Stomach (tissue), 9 donors: Measurements from ENCODE around the gene LRRC3. TPM values are rescaled to one million over a fixed set of nuclear protein-coding genes. Genes with fewer than 3 reads are reported as not detected.

Source experiments
- DNase-seq, 2 donors: peaks; one replicate each; pipeline versions ENCODE4 v3.0.0 to v3.0.0-alpha.2; 2013 to 2019
- H3K27ac ChIP-seq, 5 donors: fragments of 200-600 bp in 4 of 5; sonication (generic) in 4 of 5; one replicate each; pipeline ENCODE4 v1.5.1; 2013 to 2019; ENCODE audit warnings: mild to moderate bottlenecking in 1 of 5, moderate library complexity in 1 of 5
- H3K27me3 ChIP-seq, 3 donors: fragments of 200-600 bp; sonication (generic); one replicate each; pipeline ENCODE4 v1.5.1; 2017 to 2019; ENCODE audit warnings: mixed run types in 1 of 3
- H3K36me3 ChIP-seq, 4 donors: fragments of 200-600 bp; sonication (generic); 1 replicate in 3 of 4; 2 replicates in 1 of 4; pipeline ENCODE4 v1.5.1; 2016 to 2019
- H3K4me1 ChIP-seq, 4 donors: fragments of 200-600 bp; sonication (generic); one replicate each; pipeline ENCODE4 v1.5.1; 2016 to 2019
- H3K4me3 ChIP-seq, 4 donors: fragments of 200-600 bp; sonication (generic) in 3 of 4; one replicate each; pipeline ENCODE4 v1.5.1; 2016 to 2019; ENCODE audit warnings: mild to moderate bottlenecking in 1 of 4
- H3K9me3 ChIP-seq, 4 donors: fragments of 200-600 bp; sonication (generic); one replicate each; pipeline ENCODE4 v1.5.1; 2016 to 2019
- EP300 ChIP-seq: sonication (generic); formaldehyde crosslinking; IDR thresholded peaks from one replicate; pipeline ENCODE4 v1.6.1; 2017; ENCODE audit warnings: antibody characterized with exemption
- POLR2A ChIP-seq, 4 donors: fragments of 450-650 bp; IDR thresholded peaks; one replicate each; pipeline ENCODE4 v1.6.1; 2016; ENCODE audit warnings: antibody characterized with exemption in 4 of 4, control low read depth in 2 of 4, mild to moderate bottlenecking in 1 of 4, moderate library complexity in 1 of 4
- POLR2AphosphoS5 ChIP-seq, 3 donors: sonication (generic); formaldehyde crosslinking; IDR thresholded peaks; one replicate each; pipeline ENCODE4 v1.6.1; 2016; ENCODE audit warnings: antibody characterized with exemption in 3 of 3
- WGBS, 5 donors: extraction: QIAGEN DNeasy Blood & Tissue Kit in 3 of 5; methylation state at CpG; one replicate each; pipeline versions ENCODE4 v1.1.5 to v1.1.7; 2013 to 2018; 5-methylcytosine and 5-hydroxymethylcytosine counted together
- intact Hi-C: fragments of 100-400 bp; cut with DNase I; formaldehyde crosslinking; loops from one replicate; pipeline ENCODE4 v1.15.1; 2023; ENCODE audit warnings: low total_unique reads
- polyA plus RNA-seq, 3 donors: library from polyadenylated mRNA; stranded (reverse); fragments of 200-250 nt; gene quantifications; one replicate each; pipeline ENCODE4 v1.2.3, GENCODE V29; 2013
- total RNA-seq, 5 donors: library from RNA; depleted of rRNA; stranded (reverse); fragments of >200 nt; gene quantifications; one replicate each; pipeline versions ENCODE4 v1.1.0 to v1.2.3, GENCODE V29; 2014 to 2016
- TF ChIP-seq, protein P1 (sequence below), 7 experiments: fragments of 450-650 bp in 4 of 7; fragments of 200-600 bp in 3 of 7; sonication (generic) in 3 of 7; IDR thresholded peaks; one replicate each; pipeline ENCODE4 v1.5.1; 2016 to 2019; ENCODE audit warnings: antibody characterized with exemption in 7 of 7, control low read depth in 2 of 7, mild to moderate bottlenecking in 1 of 7
- donor health status: healthy with polysubstance abuse.
- donor health status: Bipolar disorder and iron deficiency.
- donor health status: healthy.

LRRC3 gene
- total and polyA plus RNA-seq, 8 donors: 0.76 to 8.0 (median 1.5) TPM

DNA sequence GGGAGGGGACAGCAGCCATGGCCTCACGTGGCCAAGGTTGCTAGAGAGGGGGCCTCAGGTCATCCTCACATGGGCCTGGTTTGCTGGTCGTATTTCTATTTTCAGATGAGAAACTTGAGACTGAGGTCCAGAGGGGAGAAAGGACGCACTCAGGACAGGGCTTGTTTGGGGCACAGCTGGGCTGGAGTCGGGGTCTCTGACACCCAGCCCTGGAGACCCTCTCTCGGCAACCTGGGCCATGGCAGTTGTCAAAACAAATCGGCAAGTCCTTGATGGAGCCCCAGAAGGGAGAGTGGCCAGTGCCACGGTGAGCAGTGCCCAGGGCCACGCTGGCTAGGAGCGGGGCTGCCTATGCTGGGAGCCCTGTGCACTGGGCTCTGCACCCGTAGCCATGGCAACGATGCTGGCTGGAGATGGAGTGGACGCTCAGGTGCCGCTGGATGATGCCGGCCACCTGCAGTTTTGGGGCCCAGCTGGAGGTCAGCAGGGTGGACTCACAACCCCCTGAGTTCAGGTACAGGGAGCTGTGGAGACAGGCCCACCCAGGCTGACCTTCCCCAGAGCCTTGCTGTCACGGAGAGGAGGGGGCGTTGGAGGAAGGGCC, 11.1 kb downstream of the LRRC3 start:
- Histone ChIP-seq H3K27ac (no peak overlapping the region), H3K4me3 (no peak overlapping the region), H3K4me1 (peaks cover 0 to 5% (median 0%) of the 10 kb centered on the region in 4 donors), H3K27me3 (no peaks in the 10 kb centered on the region), H3K9me3 (no peaks in the 10 kb centered on the region), H3K36me3 (no peaks in the 10 kb centered on the region)
- intact Hi-C loops: no loop called here
- TF ChIP-seq POLR2A (IDR thresholded peaks at IDR 0.05): no peak
- no peak for TF ChIP-seq POLR2AphosphoS5 (IDR thresholded peaks at IDR 0.05)
- no peak for TF ChIP-seq EP300
- TF ChIP-seq, protein P1, sequence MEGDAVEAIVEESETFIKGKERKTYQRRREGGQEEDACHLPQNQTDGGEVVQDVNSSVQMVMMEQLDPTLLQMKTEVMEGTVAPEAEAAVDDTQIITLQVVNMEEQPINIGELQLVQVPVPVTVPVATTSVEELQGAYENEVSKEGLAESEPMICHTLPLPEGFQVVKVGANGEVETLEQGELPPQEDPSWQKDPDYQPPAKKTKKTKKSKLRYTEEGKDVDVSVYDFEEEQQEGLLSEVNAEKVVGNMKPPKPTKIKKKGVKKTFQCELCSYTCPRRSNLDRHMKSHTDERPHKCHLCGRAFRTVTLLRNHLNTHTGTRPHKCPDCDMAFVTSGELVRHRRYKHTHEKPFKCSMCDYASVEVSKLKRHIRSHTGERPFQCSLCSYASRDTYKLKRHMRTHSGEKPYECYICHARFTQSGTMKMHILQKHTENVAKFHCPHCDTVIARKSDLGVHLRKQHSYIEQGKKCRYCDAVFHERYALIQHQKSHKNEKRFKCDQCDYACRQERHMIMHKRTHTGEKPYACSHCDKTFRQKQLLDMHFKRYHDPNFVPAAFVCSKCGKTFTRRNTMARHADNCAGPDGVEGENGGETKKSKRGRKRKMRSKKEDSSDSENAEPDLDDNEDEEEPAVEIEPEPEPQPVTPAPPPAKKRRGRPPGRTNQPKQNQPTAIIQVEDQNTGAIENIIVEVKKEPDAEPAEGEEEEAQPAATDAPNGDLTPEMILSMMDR (IDR thresholded peaks at IDR 0.05): no peak
- whole genome bisulfite sequencing, 5 donors: 88 to 95% (median 90%) methylated on average over 14 to 16 of the region's 16 CpGs
- DNase-seq: no peak

DNA sequence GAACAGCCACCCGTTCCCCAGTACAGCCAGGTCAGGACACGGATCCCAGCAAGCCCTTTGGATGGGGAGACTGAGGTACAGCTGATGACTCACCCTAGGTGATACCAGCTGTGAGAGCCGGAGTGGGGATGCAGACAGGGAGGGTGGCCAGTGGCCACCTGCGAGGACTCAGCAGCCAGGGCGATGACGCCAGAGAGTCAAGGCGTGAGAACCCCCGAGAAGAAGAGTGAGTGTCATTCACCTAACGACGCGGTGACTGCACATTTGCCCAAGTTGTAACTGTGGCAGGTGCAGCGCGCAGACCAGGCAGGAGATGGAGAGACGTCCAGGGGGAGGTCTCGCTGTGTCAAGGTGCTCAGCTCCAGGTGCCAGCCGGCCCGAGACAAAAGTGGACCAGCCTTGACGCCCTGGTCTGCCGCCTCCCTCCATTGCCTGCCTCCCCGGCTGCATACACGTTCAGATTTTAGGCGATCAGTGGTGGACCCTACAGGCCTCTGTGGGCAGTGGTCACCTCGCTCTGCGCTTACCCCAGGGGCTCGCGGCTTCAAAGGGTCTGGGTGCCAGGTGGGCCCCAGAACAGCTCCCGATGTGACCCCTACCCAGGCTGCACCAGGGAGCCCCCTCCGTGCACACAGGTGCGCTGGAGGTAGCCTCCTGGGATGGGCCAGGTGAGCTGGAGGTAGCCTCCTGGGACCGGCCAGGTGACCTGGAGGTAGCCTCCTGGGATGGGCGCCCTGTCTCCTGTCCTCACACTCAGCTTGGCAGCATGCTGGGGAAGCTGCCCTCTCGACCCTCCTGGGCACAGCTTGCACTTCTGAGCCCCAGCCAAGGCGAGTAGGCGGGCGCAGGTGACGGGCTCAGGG, 11.9 kb downstream of the LRRC3 start:
- no peaks in the 10 kb centered on the region for H3K9me3 ChIP-seq
- intact Hi-C loops: no loop called here
- 90 to 95% (median 94%) methylated on average over 28 to 36 of the region's 36 CpGs for WGBS, 5 donors
- H3K36me3 ChIP-seq: no peaks in the 10 kb centered on the region
- TF ChIP-seq EP300: no peak
- TF ChIP-seq POLR2AphosphoS5 (IDR thresholded peaks at IDR 0.05): no peak
- TF ChIP-seq, protein P1 (IDR thresholded peaks at IDR 0.05): no peak
- no peak for TF ChIP-seq POLR2A (IDR thresholded peaks at IDR 0.05)
- H3K27ac ChIP-seq: no peak overlapping the region
- H3K27me3 ChIP-seq: no peaks in the 10 kb centered on the region
- H3K4me3 ChIP-seq: no peak overlapping the region
- no peak for DNase-seq
- peaks cover 0 to 5% (median 0%) of the 10 kb centered on the region in 4 donors for H3K4me1 ChIP-seq

- Histone ChIP-seq H3K36me3 (no peaks in the 10 kb centered on the region), H3K9me3 (no peaks in the 10 kb centered on the region), H3K4me1 (peaks cover 0 to 5% (median 0%) of the 10 kb centered on the region in 4 donors), H3K4me3 (no peak overlapping the region), H3K27me3 (no peaks in the 10 kb centered on the region), H3K27ac (no peak overlapping the region)
- 89 to 97% (median 95%) methylated on average over 9 to 15 of the region's 15 CpGs for WGBS, 5 donors
- no peak for DNase-seq
- intact Hi-C loops: no loop called here
- TF ChIP-seq, protein P1 (IDR thresholded peaks at IDR 0.05): no peak
- TF ChIP-seq EP300: no peak
- no peak for TF ChIP-seq POLR2A (IDR thresholded peaks at IDR 0.05)
- TF ChIP-seq POLR2AphosphoS5 (IDR thresholded peaks at IDR 0.05): no peak
Observed at GRCh38 chr21:44467859-44468195, 12.5 kb downstream of the LRRC3 start.

DNA sequence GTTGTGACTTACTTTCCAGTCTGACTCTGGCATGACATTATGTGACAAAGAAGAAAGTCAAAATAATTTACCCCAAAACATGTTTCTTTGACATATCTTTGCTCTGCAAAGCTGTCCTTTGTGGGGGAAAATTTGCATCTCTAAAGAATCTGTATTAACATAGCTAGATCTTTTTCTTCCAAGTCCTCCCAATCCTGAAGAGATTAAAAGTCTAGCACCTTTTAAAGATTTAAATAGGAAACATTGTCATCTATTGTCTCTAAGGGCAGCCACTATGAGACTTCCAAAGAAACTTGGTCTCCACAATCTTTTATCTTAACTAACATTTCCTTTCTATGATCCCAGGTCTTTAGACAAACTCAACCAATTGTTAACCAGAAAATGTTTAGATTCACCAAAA, 16.0 kb downstream of the LRRC3 start:
- H3K27me3 ChIP-seq: no peaks in the 10 kb centered on the region
- no peaks in the 10 kb centered on the region for H3K9me3 ChIP-seq
- TF ChIP-seq EP300: no peak
- TF ChIP-seq POLR2A (IDR thresholded peaks at IDR 0.05): no peak
- TF ChIP-seq, protein P1 (IDR thresholded peaks at IDR 0.05): no peak
- no peak for TF ChIP-seq POLR2AphosphoS5 (IDR thresholded peaks at IDR 0.05)
- DNase-seq: no peak
- intact Hi-C loops: loop anchor here (10.0 kb wide), 1 partner anchor 117 kb away; the partner anchor contains the start of gene TRPM2
- no peak overlapping the region for H3K27ac ChIP-seq
- H3K36me3 ChIP-seq: no peaks in the 10 kb centered on the region
- H3K4me1 ChIP-seq: no peaks in the 10 kb centered on the region
- no peak overlapping the region for H3K4me3 ChIP-seq
